Stimulated activated CD8-positive, alpha-beta memory T cell treated with anti-CD3 and anti-CD28 coated beads, Interleukin-12 subunit alpha, Interleukin-12 subunit beta, amount 100 ng/mL, for 1 hour (primary cell): ENCODE measurements around the gene CIAO3.

Experiments used
- DNase-seq: peaks from one replicate; pipeline ENCODE4 v3.0.0-alpha.2; 2020; ENCODE audit warnings: low read depth

The CIAO3 gene

DNA sequence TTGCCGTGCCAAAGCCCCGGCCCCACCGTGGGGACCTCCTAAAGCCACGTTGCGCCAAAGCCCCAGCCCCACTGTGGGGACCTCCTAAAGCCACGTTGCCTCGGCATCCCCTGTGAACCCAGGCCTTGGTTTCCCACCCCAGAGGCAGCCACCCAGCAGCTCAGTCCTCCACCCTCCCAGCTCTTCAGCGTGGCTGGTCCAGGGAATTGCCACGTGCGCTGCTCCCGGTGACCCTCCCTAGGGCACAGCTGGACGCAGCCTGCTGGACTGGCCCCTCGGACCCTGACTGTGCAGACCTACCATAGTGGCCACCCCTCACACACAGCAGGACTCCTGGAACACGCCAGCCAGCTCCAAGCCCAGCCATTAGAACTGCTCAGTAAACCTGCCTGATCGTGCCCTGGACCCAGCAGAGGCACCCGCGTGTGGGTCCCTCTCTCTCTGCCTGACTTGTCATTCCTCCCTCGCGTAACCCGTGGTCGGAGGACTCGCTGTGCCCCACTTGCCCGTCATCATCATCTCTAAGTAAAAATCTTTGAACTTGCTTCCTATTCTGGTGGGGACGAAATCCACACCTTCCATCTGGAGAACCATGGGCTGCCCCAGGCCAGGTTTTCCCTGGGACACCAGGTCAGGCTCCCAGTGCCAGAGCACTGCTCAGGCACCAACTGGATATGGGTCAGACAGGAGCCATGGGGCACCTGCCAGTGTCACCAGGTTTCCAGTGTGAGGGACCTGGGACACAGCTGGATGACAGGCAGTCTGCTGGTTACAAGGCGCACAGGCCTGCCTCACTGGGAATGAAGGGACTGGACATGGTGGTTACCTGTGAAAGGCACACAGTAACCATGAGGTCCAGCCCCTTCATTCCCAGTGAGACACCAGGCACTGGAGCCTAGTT, 5.6 kb downstream of the CIAO3 start:
- DNase-seq, result no peak

DNA sequence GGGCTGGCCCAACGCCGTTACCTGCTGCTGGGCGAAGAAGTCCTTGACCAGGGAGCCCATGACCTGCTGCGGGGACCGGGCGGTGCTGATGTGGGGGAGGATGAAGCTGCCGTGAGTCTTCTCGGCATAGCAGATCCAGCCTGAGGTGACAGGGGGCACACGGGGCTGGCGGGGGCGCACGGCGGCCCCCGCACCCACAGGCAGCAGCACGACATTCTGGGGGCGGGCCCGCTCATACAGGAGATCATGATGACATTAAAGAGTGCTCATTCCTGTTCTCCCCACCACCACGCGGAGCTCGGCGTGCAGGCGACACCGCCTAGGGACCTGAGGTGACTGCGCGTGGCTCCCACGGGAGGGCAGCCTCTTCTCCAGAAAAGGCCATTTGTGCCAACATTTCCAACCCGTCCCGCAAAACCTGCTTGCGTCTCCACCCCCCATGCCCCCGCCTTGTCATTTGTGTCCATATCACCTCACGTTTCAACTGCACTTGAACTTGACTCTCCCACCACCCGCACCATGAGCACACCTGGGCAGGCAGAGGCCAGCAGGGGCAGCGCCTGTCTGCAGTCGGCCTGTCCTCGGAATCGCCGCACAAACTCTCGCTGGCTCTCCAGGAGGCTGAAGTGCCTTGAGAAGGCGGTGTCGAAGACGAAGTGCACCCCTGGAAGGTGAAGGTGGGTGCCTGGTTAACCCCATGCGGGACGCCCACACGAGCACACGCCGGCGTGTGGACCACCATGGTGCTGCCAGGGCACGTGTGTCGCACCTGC, 6.4 kb downstream of the CIAO3 start:
- no peak for DNase-seq

DNA sequence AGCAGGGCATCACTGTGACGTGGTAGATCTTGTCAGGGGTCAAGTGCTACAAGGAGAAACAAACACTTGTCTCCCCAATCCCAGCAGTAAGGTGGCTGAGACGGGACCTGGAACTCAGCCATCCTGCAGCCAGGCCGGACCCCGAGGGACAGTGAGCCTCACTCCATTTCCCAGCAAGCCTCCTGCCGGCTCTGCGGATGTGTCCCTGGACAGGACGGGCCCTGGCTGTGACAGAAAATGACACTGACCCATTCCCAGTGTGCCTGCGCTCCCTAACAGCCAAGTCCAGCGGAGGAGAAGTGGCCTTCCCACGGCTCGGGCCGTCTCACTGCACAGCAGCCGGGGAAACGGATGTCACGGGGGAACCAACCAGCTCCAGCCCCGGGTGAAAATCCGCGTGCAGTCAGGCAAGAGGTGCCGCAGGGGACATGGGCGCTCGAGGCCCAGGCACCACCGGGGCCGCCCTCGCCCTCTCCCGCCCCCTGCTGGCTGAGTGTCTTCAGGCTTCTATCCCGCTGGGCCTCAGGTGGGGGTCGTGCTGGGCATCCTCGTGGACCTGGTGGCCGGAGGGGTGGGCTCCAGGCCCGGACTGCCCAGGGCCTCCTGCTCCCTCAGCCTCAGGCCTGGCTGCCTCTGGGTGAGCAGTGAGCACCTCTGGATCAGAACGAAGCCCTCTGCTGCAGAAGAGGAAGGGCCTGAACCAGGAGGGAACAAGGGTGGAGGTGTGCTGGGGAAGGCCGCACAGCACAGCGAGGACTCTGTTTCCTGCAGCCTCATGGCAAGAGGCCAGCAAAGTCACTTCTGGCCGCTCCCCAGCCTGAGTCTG, 7.2 kb downstream of the CIAO3 start:
- DNase-seq, result no peak

DNA sequence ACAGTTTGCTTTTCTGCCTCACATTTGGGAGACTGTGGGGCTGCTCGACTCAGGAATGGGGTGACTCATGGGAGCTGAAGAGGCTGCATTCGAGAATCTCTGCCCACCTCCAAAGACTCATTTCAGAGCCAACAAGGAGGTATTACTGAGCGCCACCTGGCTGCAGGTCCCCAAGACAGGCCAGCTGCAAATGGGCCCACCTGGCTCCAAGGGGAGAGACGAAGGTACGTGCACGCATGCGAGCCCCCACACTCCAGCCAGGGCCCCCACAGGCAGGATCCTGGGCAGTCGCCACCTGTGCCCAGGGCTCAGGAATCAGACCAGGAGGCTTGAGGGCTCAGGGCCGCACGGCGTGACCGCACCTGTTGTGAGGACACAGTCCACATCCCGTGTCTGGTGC, 7.9 kb downstream of the CIAO3 start:
- no peak for DNase-seq

DNA sequence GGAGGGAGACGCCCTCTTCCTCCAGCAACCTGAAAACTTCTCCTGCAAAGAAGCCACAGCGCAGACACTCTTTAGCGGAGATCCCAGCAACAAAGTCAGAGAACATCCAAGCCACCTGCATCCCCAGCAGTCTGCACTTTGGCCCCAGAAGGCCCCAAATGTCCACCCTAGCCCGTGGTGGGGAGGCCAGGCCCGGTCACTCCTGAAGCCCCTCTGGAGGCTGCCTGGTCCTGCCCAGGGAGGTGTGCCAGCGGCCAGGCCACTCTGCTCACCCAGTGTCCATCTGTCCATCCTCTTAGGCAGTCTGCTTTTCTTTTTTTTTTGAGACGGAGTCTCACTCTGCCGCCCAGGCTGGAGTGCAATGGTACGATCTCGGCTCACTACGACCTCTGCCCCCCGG, 8.5 kb downstream of the CIAO3 start:
- no peak for DNase-seq

DNA sequence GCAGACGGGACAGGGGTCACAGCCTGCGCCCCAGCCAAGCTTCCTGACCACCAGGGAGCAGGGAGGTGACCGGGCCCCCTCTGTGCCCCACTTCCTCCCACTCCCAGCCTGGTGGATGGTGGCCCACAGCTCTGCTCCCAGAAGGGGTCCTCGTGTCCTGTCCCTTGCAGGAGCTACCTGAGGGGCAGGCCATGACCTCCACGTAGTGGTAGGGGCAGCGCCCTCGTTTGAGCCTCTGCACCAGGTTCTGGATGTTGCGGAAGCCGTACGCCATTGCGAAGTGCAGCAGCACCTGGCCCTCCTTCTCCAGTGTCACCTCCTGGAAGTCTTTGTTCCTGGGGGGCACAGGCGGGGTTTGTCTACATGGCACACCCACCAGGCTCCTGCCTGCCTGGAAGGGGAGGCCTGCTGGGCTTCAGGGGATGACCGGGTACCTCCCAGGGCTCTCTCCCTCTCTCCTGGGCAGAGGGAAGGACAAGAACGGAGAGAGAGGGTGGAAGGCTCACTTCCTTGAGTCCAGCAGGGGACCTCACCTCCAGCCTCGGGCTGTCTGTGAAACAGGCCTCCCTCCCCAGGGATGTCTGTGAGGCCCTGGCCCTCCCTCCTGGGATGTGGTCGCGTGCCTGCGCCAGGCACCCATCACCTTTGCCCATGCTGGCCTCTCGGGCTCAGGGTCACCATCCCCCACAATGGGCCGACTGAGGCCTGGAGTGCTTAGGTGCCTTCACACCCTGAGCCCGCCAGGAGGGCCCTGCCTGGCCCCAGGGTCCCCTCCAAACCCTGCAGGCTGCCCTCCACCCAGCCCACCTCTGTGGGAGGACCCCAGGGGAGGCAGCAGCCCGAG, 9.9 kb downstream of the CIAO3 start:
- DNase-seq, result no peak

DNA sequence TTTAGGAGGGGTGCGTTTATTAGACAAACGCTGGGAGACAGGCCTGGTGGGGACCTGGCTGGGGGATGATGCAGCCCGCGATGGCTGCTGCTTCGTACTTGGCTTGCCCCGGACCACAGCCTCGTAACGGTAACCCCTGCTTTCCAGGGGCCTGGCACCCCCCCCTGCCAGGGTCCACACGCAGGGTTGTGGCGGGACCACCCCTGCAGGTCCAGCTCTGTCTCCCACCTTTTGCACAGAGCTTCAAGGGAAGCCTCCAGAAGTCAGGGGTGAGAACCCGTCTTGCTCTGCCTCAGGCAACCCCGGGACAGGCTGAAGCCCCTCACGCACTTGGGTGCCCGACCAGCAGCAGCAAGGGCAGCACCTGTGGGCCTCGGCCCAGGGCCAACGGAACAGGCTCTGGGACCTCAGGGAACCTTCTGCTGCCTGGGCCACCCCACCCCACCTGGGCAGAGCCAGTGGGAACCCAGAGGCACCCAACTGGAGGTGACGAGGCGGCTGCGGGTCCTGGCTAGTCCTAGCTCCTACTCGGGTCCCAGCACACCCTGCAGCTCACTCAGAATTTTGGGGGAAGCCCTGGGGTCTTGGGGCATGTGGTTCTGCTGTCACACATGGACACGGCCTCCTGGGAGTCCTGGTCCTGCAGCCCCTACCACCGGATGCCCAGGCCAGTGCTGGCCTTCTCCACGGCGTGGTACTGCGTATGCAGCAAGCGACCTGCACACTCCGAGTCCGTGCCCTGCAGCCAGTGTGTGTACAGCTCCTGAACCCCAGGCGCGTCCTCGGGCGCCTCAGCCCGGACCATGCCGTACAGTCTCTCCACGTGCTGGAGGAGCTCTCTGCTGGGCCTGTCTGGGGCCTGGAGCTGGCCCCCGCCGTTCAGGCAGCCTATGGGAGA, 10.8 kb downstream of the CIAO3 start:
- DNase-seq, result no peak

DNA sequence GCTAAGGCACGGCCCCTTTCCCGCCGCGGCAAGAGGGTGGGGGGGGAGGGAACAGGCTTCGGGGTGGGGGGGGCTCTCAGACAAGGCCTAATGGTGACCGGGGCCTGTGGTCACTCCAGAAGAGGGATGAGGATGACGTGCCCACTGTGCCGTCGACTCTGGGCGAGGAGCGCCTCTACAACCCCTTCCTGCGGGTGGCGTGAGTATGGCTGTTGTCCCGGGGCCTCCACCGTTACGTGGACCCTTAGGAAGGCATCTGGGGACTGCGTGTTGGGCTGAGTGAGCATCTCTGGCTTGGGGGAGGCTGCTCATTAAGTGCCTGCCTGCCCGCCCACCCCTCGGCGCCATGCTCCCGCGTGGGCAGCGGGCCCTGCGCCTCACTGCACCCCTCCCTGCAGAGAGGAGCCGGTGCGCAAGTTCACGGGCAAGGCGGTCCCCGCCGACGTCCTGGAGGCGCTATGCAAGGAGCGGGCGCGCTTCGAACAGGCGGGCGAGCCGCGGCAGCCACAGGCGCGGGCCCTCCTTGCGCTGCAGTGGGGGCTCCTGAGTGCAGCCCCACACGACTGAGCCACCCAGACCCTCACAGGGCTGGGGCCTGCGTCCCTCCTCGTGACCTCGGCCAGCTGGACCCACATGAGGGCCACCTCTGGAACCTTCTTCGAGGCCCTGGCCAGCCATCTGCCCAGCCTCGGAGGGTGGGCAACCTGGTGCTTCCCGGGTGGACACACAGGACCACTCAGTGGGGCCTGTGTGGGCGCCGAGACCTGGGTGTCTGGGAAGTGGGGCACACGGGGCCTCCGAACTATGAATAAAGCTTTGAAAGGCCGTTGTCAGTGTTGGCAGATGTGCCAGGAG, 11.7 kb downstream of the CIAO3 start:
- no peak for DNase-seq

DNA sequence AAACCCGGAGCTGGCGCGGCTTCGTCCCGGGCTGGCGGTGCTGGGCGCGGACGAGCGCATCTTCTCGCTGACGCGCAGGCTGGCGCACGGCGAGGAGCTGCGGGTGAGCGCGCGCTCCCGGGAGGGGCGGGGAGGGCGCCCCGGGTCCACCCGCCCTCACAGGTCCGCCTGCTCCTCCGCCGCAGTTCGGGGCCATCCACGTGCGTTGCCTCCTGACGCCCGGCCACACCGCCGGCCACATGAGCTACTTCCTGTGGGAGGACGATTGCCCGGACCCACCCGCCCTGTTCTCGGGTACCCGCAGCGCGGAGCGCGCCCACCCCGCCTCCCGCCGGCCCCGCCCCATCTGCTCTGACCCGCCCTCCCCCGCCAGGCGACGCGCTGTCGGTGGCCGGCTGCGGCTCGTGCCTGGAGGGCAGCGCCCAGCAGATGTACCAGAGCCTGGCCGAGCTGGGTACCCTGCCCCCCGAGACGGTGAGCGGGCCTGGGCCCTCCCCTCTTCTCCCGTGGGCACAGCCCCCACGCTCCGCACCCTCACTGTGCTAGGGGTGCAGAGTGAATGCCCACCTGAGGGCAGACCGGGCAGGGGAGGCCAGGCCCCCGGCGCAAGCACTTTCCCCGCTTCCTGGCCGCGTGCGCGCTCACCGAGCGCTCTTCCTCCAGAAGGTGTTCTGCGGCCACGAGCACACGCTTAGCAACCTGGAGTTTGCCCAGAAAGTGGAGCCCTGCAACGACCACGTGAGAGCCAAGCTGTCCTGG, 12.5 kb downstream of the CIAO3 start:
- no peak for DNase-seq

DNA sequence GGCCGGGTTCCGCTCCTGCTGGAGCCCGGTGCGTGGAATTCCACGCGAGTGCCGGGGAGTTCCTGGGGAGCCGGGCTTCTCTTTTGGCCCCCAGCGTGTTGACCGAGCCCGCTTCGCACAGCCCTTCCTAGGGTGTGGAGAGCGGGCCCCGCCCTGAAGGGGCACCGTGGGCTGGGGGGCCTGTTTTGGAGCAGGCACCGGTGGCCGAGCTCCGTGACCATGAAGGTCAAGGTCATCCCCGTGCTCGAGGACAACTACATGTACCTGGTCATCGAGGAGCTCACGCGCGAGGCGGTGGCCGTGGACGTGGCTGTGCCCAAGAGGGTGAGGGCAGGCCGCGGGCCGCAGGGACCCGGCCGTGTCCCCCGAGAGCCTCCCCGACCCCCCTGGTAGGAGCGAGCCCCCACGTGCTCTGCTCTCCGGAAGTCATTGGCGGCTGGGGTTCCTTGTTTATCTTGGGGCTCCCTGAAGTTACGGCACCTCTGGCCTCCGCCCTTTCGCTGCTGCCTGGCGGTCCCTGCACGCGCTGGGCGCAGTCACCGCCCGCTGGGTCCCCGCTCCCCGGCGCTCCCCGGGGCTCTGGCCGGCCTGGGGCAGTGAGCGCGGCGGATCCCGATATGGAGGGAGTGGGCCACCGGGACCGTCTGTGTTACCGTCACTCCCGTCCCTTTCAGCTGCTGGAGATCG, 13.4 kb downstream of the CIAO3 start:
- DNase-seq, result no peak

DNA sequence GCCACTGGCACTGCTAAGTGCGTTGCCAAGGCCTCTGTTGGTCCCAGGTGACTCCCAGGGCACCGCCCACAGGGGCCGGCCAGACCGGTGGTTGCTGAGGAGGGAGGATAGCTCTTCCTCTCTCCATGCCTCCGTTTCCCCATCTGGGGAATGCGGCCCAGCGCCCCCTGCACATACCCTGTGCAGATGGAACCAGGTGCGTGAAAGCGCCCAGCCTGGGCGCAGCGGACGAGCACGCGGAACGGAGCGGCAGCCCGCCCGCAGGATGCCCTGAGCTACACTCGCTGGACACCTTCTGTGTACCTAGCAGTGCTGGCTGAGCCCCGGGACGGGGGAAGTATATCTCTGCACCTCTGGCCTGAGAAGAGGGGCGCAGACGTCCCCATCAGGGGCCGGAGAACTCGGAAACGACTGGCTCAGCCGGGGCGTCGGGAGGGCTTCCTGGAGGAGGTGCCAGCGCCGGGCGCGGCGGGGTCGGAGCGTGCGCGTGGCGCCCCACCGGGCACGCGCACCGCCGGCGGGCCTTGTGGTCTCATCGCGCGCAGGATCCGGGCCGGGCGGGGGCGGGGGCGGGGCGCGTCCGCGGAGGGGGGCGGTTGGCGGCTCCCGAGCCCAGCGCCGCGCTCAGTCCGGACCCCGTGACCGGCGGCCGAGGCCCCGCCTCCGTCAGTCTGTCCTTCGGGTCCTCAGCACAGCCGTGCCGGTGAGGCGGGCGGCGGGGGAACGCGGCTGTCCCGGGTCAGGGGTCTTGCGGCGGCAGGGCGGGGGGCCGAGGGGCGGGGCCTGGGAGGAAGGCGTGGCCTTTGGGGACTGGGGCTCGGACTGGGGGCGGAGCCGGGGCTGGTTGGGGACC, 14.1 kb downstream of the CIAO3 start, which contains the start of the genes CCDC78 and HAGHL:
TSS of gene CCDC78 (minus strand) at position 6 of the 853 bp plus-strand sequence. CDS start 76 bp downstream, outside the sequence.
TSS of gene HAGHL (plus strand) at position 669 of the 853 bp plus-strand sequence. CDS start 404 bp downstream, outside the sequence.
- peak; percentile 43 for DNase-seq

DNA sequence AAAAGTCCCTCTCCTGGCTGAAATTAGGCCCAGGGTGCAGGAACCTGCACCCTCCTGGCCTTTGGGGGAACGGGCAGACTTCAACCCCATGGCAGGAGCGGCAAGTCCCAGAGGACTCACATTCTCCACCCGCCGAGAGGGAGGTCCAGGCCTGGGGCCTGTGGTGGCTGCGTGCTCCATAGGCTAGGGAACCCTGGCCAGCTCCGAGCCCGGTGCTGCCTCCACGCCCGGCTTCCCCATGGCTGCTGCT, 14.7 kb downstream of the CIAO3 start:
- no peak for DNase-seq

DNA sequence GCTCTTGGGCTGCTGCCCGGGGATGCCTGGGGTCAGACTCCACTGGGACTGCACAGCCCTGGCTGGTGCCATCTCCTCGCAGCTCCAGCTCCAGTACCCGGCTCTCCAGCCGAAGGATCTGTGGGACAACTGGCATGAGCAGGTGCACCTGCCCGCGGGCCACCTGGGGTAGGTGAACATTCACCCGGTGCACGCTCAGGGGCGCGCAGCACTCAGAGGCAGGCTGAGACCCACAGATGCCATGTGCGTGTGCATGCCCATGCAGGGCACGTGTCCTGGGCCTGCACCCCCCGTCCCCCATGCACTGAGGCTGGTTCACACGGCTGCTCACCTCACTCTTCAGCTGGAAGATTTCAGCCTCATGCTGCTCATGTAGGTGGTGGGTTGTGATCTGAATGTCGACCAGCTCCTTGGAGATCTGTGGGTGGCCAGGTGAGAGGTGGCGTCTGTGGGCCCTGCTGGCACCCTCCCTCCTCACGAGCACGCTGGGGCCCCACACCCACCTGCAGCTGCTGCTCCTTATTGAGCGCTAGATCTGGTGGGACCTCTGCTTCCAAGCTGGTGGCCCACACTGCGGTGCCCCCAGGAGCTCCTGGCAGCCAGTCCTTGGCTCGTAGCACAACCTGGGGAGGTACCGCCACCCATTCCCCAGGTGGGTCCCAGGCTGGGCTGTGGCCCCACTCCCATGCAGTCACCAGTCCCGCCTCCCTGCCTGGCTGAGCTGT, 15.2 kb downstream of the CIAO3 start:
- DNase-seq, result no peak

DNA sequence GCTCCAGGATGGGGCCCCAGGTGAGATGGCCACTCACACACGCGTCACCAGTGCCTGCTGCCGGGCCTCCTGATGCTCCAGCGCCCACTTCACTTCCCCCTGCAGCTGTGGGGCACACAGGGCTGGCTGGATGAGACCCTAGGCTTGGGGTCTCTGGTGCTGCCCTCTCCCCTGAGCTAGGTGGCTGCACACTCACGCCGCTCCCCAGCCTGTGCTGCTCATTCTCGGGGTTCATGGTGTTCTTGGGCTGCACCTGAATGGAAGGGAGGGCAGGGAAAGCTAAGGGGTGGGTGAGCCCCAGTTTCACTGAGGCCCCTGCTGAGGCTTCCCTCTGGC, 15.8 kb downstream of the CIAO3 start:
- DNase-seq, result no peak

DNA sequence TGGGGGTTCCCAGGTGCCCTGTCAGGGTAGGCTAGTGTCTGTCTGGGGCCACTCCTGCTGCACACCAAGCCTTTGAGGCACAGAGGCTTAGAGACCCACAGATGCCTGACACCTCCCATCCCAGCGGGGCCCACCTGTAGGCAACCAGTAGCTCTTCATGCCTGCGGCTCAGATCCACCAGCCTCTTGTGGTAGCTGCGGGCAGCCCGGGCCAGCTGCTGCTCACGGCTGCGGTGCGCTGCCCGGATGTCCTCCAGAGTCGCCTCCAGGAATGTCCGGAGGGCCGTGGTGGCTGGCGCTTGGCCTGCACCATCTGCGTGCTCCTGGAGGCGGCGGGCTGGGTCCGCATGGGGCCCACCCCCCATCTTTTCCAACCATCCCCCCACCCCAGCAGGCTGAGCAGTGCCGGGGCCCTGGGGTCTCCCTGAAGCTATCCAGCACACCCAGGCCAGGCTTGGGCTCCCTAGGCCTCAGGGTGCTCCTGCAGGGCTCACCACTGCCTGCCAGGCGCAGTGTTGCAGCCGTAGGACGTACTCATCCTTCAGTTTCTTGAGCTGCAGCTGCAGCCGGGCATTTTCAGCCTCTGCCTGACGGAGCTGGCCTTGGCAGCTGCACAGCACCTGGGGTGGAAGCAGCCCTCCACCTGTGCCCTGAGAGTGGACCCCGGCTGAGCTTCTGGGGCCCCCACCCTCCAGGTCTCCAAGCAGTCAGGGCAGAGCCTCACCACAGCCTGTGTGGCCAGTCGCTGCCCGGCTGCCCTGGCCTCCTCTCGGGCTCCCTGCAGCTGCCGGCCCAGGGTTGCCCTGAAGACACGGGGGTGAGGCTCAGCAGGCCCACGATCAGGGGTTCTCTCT, 16.4 kb downstream of the CIAO3 start:
- DNase-seq, result no peak

DNA sequence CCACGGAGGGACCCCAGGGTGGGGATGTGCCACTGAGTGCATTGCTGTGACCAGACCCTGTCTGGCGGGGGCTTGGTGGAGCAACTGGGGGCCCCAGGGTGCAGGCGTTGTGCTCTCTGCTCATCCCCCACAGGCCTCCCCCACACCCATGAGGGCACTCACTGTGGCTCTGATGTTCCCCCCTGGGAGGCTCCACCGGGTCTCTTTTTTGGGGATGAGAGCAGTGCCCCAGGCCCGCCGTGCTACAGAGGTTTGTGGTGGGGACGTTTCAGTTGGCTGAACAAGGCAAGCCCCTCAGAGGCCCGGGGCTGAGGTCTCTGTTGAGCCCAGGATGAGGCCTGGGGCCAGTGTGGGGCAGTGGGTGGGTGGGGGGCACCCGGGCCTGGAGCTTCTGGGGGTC, 17.1 kb downstream of the CIAO3 start:
- DNase-seq, result no peak
